Measurements from ENCODE around the gene F8. TPM values are rescaled to one million over a fixed set of nuclear protein-coding genes. Genes with fewer than 3 reads are reported as not detected.
A peak's percentile ranks its signal among the peaks of the same experiment; 100 is the strongest.

Gene F8
- total and polyA plus RNA-seq, 10 of the 15 experiments (the other 5 are each of a cell fraction or from before 2014, with no cell fraction given), result 3.0 to 8.1 (median 5.1) TPM

GRCh38 chrX:155026727-155027508 lies 4.4 kb upstream of the F8 start, which contains the start of gene FUNDC2 (continued):
- TF ChIP-seq USF2 (IDR thresholded peaks at IDR 0.05; ENCODE audit: borderline replicate concordance, low read depth, low read length) (peak; percentile 23), PML (IDR thresholded peaks at IDR 0.05; ENCODE audit: low read length) (peak; percentile 59; the same call in 1 of the 2 replicates), NKRF (conservative IDR thresholded peaks at IDR 0.05) (peak; percentile 62), MXI1 (IDR thresholded peaks at IDR 0.05; ENCODE audit: low read depth, low read length) (peak; percentile 60), RCOR1 (conservative IDR thresholded peaks at IDR 0.05; ENCODE audit: low read depth, low read length) (no peak), TAF1 (IDR thresholded peaks at IDR 0.05; ENCODE audit: borderline replicate concordance, low read depth, low read length) (peak; percentile 24; the same call in 1 of the 2 replicates), EGR1 (IDR thresholded peaks at IDR 0.05; ENCODE audit: borderline replicate concordance in 1 of 2, low read depth in 2 of 2, low read length in 2 of 2) (no peak), DPF2 (IDR thresholded peaks at IDR 0.05) (peak; percentile 75), MEF2A (IDR thresholded peaks at IDR 0.05; ENCODE audit: insufficient read depth, low read depth, low read length) (0 out of 2 replicates have a peak, but pooled peaks have one; percentile 7), HCFC1 (IDR thresholded peaks at IDR 0.05; ENCODE audit: low read length) (peak; percentile 60), NR2C1 (IDR thresholded peaks at IDR 0.05) (peak; percentile 29; the same call in 1 of the 2 replicates), ZNF207 (IDR thresholded peaks at IDR 0.05; ENCODE audit: borderline replicate concordance) (peak; percentile 72; the same call in 1 of the 2 replicates), POLR2AphosphoS2 (IDR thresholded peaks at IDR 0.05; ENCODE audit: low read depth, low read length) (peak; percentile 60; the same call in 1 of the 2 replicates), NR2F1 (conservative IDR thresholded peaks at IDR 0.05) (peak; percentile 80), KLF5 (IDR thresholded peaks at IDR 0.05; ENCODE audit: partially characterized antibody) (peak; percentile 76), RBBP5 (conservative IDR thresholded peaks at IDR 0.05) (no peak), RAD51 (IDR thresholded peaks at IDR 0.05) (peak; percentile 64; the same call in 1 of the 2 replicates), IKZF1 (conservative IDR thresholded peaks at IDR 0.05) (peak; percentile 82), ZBTB40 (IDR thresholded peaks at IDR 0.05; ENCODE audit: borderline replicate concordance) (peak; percentile 46; the same call in 1 of the 2 replicates)
